Measurements from ENCODE around the gene LAMP2.

DNA sequence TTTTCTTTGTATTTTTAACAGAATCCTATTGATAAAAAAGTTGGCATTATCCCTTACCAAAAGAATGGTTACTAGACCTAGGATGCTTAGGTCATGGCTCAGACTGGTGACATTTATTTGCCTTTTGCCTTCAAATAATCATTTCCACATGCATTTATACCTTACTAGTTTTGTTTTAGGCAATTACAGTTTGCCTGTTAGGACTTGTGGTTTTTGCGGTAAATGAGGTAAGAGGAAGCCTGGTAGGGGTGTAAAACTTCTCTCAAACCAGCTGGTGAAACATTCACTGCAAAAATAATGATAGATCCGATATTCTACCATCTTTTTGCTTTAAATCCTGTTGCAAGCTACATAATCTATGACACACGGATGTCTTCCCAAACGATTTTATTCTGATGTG is 12.1 kb downstream of the LAMP2 start:
- no peak for TF ChIP-seq CTCF (conservative IDR thresholded peaks at IDR 0.05; ENCODE audit: low read depth, low read length)
- TF ChIP-seq POLR2A (IDR thresholded peaks at IDR 0.05; ENCODE audit: low read depth, low read length) = no peak
- no peak for TF ChIP-seq CEBPB (IDR thresholded peaks at IDR 0.05; ENCODE audit: low read depth, low read length)
- no peak for TF ChIP-seq MAZ (IDR thresholded peaks at IDR 0.05; ENCODE audit: borderline replicate concordance, low read depth, low read length)
- TF ChIP-seq RAD21 (IDR thresholded peaks at IDR 0.05; ENCODE audit: low read length) = no peak
- no peak for TF ChIP-seq MXI1 (IDR thresholded peaks at IDR 0.05; ENCODE audit: borderline replicate concordance, low read depth, low read length)
- TF ChIP-seq ELK1 (IDR thresholded peaks at IDR 0.05; ENCODE audit: borderline replicate concordance, low read depth, low read length) = no peak
- no peak for TF ChIP-seq BHLHE40 (IDR thresholded peaks at IDR 0.05; ENCODE audit: low read depth, low read length)
- TF ChIP-seq, protein P1, sequence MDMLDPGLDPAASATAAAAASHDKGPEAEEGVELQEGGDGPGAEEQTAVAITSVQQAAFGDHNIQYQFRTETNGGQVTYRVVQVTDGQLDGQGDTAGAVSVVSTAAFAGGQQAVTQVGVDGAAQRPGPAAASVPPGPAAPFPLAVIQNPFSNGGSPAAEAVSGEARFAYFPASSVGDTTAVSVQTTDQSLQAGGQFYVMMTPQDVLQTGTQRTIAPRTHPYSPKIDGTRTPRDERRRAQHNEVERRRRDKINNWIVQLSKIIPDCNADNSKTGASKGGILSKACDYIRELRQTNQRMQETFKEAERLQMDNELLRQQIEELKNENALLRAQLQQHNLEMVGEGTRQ (IDR thresholded peaks at IDR 0.05; ENCODE audit: low read depth, low read length) = no peak
- TF ChIP-seq RFX5 (IDR thresholded peaks at IDR 0.05; ENCODE audit: low read depth, low read length) = no peak
- TF ChIP-seq MAFK (IDR thresholded peaks at IDR 0.05; ENCODE audit: low read depth, low read length) = no peak

Measured in IMR-90 (cell line).